HG02973 (cell line): ENCODE measurements around the gene UBE2L6.

ENCODE experiments used
- ATAC-seq: cut with Tn5 transposase; IDR thresholded peaks from one replicate; pipeline ENCODE4 v1.9.1; 2021; ENCODE audit warnings: moderate library complexity; ENCODE audit not compliant: unreplicated experiment

The UBE2L6 gene

GRCh38 chr11:57567515-57568329 is at the start of gene UBE2L6:
Gene UBE2L6, minus strand, starts transcription at chr11:57567672. Its CDS starts 61 bp downstream, at chr11:57567611.
- ATAC-seq = peak; percentile 34

- ATAC-seq = no peak
These were observed 49.1 kb upstream of the UBE2L6 start for GRCh38 chr11:57616595-57616994.

GRCh38 chr11:57615308-57615707 is 47.8 kb upstream of the UBE2L6 start:
- ATAC-seq = no peak

- ATAC-seq = no peak
These were observed 46.8 kb upstream of the UBE2L6 start for GRCh38 chr11:57614234-57614772.

- no peak for ATAC-seq
These were observed 42.7 kb upstream of the UBE2L6 start for GRCh38 chr11:57610170-57610569.

GRCh38 chr11:57605028-57605420 is 37.6 kb upstream of the UBE2L6 start:
- ATAC-seq = no peak

GRCh38 chr11:57604296-57605027 is 37.0 kb upstream of the UBE2L6 start:
- no peak for ATAC-seq

GRCh38 chr11:57601297-57601696 is 33.8 kb upstream of the UBE2L6 start:
- no peak for ATAC-seq

- no peak for ATAC-seq
These were observed 31.9 kb upstream of the UBE2L6 start for GRCh38 chr11:57599381-57599780.

- ATAC-seq = no peak
These were observed 31.3 kb upstream of the UBE2L6 start for GRCh38 chr11:57598831-57599155.

GRCh38 chr11:57597916-57598830 is 30.7 kb upstream of the UBE2L6 start:
- ATAC-seq = no peak

- no peak for ATAC-seq
These were observed 30.0 kb upstream of the UBE2L6 start, which contains the start of gene SERPING1 for GRCh38 chr11:57597461-57597915. Gene SERPING1, plus strand, starts transcription at chr11:57597685. Its CDS starts 586 bp downstream, at chr11:57598271.

- ATAC-seq = no peak
These were observed 28.9 kb upstream of the UBE2L6 start for GRCh38 chr11:57596266-57596885.

GRCh38 chr11:57588046-57588710 is 20.7 kb upstream of the UBE2L6 start:
- ATAC-seq = no peak

- ATAC-seq = no peak
These were observed 19.3 kb upstream of the UBE2L6 start for GRCh38 chr11:57586711-57587245.

GRCh38 chr11:57585301-57585700 is 17.8 kb upstream of the UBE2L6 start:
- no peak for ATAC-seq

GRCh38 chr11:57584341-57584740 is 16.9 kb upstream of the UBE2L6 start:
- ATAC-seq = no peak

- no peak for ATAC-seq
These were observed 6.6 kb upstream of the UBE2L6 start for GRCh38 chr11:57574061-57574460.

GRCh38 chr11:57571606-57572005 is 4.1 kb upstream of the UBE2L6 start:
- no peak for ATAC-seq
